OCI-M2 (cell line): ENCODE measurements around the gene PNLIP.

Experiments used
- DNase-seq: peaks from one replicate; lab custom pipeline; 2025; ENCODE audit not compliant: unreplicated experiment; lab: John Stamatoyannopoulos, UW

The PNLIP gene

DNA sequence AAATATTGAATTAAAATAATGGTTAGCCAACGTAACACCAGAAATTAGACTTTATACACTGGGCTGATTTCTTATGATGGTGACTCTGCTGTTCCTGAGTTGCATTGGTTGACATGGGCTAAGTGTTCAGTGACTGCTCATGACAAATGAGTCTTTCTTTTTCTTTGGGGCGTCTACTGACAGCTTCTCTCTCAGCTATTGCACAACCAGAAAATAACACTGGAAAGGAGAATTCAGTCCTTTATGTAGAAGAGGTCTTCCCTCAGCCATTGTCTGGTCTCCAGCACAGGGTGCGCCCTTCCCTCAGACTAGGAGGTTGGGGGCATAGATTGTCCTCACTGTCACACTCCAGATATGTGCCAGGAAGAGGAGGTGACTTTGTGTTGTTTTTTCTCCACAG, 21.6 kb downstream of the PNLIP start:
- no peak for DNase-seq

DNA sequence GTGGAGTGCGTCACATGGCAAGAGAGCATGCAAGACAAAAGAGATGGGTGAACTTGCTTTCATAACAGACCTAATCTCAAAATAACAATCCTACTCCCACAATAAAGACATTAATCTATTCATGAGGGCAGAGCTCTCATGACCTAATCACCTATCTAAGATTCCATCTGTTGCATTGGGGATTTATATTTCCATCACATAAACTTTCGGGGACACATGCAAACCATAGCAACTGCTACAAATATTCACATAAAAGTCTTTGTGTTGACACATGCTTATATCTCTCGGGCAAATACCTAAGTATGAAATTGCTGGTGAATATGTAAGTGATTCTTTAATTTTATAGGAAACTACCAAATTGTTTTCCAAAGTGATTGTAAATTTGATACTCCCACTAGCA, 29.1 kb downstream of the PNLIP start:
- no peak for DNase-seq

DNA sequence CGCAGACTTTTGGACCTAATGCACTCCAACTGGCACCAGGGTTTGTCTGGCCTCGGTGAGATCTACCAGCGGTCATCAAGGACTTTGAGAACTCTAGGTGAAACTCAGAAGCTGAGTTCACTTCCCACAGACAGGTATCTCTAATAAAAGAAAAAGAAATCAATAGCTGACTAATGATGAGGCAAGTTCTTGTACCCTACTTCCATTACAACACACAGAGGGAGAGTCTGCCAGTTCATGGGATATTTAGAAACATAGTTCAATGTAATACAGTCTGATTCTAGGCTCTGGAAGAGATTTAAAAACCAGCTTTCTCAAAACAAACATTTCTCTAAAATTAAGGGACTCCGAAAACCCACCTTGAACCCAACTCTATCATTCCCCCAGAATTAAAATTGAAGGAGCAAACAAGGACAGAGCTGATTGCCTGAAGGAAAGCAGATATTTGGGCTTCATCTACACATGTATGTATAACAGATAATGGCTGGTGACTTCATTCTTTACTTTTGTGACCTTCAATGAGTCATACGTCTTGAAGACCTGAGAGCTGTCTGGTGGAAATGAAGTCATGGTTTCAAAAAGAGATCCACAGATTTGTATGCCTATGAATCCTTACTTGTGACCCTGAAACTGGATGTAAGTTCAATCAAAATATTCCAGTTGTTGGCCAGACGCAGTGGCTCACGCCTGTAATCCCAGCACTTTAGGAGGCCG, 42.3 kb downstream of the PNLIP start:
- no peak for DNase-seq

DNA sequence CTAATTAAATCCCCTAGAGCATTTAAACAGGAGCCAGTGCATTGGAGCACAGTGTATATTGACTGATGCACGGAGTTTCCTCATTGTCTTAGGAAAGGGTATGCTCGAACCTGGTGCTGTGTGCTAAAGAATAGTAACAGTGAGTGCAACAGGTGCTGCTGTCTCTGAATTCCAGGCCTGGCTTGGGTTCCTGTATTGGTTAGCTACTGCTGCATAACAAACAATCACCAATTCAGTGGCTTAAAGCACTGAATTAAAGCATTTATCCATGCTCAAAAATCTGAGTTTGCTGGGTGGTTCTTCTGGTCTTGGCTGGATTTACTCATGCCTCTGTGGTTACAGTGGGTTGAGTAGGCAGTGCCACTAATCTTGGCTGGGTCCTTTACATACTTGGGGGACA, 43.3 kb downstream of the PNLIP start:
- no peak for DNase-seq

DNA sequence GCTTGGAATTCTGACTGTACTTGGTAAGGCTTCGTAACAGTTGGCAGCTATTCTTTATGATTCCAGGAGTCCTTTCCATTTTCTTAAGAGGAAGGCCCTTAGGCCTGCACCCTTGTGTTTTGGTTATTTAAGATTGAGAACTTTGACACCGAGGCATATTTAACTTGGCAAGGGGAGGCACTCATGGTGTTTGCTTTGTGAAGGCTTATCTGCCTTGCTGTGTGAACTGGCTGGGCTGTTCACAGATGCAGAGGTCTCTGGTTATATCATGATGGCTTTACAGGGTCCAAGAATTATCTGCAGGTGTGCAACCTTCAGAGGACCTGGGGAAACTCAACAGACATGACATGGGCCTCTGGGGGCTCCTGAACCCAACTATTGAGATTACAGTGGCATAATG, 44.2 kb downstream of the PNLIP start:
- no peak for DNase-seq

DNA sequence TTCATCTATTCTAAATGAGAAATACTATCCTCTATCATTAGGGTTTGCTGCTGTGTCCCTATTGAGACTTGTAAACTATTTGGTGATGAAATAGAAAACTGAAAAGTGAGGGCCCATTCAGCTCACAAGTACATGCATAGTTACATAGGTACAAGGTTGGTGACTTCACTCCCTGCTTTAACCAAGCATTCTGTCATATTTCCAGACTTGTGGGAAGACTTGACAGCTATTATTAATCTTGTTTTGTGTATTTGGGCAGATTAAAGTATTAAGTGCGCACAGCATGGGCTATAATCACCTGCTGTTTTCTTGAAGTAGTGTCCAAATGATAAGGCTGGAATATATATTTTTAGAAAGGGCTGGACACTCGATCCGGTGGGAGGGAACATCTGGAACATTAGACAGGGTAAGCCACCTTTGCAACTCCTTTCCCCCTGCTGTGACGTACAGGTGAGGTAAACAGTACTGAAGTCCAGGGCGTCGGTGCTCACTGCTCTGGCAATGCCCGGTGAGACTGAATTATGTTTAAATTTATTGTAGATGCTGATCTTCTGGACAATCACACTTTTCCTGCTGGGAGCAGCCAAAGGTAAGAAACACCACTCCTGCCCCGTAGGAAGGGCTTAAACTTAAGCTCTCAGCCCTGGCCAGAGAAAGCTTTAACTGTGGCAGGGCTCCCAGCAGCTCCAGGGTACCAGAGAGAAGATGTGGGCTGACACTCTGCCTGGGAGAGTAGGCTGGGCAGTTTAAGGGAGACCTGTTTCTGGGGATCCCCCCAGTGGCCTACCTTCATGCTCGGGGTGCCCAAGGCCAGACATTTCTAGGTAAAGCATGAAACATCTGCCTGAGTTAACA, 45.1 kb downstream of the PNLIP start, which contains the start of gene PNLIPRP1:
Gene PNLIPRP1, plus strand, starts transcription at position 370 of the 855 bp plus-strand sequence. Its CDS starts 171 bp downstream, at position 541.
- DNase-seq = no peak

DNA sequence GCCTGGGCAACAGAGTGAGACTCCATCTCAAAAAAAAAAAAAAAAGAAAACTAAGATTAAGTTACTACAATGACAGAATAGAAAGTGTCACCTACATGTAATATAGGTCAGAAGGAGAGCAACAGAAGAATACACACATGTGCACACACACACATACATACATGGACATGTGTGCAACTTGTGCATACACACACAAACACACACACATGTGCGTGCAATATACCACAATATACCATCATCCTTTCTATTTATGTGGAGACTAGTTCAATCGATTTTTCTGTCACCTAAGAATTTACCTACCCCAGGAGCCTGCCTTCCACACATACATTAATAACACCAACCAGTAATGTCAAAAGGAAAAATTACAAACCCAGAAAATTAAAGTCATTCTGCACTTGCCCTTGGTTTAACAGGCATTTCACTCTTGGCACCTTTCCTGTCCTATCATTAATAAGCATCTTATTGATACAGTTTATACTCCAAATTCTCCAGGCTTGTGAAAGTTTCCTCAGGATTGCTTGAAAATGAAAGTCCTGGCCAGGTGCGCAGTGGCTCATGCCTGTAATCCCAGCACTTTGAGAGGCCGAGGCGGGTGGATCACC, 47.5 kb downstream of the PNLIP start:
- no peak for DNase-seq

DNA sequence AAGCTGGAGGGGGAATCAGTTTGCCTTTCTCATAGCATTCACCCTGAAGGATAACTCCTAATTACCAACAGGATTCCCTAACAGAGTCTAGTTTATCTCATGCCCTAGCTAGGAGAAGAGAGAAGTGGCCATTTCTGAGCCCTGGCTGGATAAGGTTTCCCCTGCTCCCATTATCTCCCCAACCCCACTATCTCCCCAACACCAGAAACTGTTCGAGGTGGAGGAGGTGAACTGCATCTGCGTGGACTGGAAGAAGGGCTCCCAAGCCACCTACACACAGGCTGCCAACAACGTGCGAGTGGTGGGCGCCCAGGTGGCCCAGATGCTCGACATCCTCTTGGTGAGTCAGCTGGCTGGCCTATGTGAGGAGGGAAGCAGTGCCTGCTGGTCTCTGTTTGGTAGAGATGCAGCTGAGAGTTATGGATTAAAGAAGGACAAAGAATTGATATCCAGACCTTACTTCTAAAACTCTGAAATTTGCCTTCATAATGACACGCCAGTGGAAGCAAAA, 48.8 kb downstream of the PNLIP start:
- DNase-seq = no peak

DNA sequence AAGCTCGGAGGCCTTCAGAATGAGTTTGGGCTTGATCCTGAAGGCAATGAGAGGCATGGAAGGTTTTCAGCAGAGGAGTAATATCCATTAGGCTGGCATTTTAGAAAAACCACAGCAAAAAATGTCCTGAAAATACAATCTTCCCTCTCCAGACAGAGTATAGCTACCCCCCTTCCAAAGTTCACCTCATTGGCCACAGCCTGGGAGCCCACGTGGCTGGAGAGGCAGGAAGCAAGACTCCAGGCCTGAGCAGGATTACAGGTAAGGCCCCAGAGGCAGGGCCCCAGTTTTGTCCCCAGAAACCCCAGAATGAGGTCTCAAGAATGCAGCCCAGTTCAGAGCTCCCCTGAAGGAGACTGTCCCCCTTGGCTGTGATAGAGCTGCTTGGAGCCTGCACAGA, 50.3 kb downstream of the PNLIP start:
- DNase-seq = no peak

DNA sequence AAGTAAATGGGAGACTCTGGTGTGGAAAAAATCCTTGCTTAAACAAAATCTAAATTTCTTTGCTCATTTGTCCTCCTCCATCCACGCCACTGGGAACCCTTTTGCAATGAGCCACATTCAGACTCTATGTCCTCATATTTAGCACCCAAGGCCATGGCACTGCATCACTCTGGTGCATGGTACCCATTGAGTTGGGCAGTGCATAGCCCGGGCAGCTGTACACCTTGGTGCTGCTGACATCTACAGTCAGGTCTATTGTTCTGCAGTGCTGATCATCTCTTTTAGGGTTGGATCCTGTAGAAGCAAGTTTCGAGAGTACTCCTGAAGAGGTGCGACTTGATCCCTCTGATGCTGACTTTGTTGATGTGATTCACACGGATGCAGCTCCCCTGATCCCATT, 51.8 kb downstream of the PNLIP start:
- no peak for DNase-seq

DNA sequence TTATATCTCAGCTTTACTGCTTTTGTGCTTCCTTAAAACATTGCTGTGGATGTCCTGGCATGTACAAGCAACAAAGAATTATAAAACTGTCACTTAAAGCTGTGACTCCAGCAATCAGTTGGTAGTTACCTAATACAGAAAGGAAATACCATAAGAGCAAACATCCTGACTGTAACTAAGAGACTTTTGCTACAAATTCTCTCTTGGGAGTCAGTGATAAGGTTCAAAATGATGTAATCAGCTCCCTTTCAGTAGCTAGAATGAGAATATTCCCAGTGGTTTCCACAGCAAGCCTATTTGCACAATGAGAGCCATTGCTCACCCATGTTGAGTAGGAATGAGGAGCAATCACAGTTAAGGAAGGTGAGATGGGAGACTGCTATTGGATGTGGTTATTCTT, 52.6 kb downstream of the PNLIP start:
- no peak for DNase-seq

DNA sequence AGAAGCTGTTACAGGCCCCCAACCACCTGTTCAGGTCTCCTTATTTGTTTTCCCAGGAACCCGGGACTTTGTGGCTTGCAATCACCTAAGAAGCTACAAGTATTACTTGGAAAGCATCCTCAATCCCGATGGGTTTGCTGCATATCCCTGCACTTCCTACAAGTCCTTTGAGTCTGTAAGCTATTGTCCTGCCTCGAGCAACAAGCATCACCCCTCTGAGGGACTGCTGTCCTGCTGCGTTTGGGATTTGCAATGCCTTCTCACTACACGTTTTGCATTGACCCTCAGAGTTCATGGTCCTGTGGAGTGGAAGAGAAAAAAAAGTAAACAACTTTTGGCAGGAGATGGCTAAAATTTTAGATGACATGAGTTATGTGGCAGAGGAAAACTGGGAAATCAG, 54.3 kb downstream of the PNLIP start:
- no peak for DNase-seq

DNA sequence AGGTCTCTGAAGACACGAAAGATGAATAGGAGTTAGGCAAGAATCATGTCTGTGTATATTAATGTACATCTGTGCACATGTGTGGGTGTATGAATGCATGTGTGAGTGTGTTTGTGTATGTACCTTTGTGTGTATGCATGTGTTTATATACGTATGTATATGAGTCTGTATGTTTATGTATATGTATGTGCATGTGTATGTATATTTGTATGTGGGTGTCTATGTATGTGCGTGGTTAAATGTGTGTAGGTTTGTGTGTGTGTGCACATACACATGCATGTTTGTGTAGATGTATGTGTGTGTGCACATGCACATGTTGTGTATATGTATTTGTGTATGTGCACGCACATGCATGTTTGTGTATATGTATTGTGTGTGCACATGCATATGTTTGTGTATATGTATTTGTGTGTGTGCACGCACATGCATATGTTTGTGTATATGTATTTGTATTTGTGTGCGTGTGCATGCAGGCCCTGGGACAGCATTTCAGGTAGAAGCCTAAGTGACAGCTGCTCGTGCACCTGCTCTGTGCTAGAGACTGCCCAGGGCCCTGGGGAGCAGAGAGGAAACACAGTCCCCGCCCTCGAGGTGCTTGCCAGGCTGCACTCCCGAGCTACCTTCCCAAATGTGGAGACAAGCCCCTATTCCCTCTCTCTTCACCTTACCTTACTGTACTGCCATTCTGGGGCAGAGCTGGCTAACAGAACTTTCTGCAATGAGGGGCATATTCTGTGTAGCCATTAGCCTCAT, 57.1 kb downstream of the PNLIP start:
- DNase-seq = no peak

DNA sequence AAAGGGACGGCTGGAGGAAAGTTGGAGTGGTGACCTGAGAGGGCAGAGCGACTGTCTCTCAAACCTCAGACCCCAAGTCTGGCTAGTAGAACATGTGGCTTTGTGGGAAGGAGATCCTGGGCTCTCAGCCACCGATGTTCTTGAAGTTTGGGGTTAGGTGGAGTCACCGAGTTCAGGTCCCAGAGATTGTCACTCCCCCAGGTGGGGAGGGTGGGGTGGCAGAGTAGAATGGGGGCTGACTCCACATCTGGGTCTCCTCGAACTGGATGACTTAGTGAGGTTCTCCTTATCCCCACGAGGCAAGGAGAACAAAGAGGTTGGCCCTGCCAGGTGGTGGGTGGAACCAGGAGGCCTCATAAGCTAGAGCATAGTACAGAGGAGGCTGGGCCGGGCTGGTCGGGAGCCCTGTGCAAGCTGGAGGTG, 60.3 kb downstream of the PNLIP start:
- no peak for DNase-seq

DNA sequence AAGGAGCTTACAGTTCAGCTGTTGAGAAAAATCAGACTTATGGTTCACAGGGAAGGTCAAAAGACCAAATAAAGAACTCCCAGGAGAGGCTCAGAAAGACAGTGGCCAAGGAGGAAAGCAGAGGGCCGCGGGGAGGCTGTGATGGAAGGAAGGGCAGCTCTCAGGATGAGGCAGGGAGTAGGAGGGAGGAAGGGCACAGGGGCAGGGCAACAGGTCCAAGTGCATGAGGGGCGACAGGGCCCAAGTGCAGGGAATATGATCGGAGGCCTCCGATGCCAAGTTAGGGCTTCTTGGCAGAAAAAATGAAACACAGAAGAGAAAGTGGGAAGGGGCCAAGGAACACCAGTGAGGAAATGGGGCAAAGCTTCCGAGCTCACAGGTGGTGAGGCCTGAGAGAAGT, 61.6 kb downstream of the PNLIP start:
- no peak for DNase-seq

DNA sequence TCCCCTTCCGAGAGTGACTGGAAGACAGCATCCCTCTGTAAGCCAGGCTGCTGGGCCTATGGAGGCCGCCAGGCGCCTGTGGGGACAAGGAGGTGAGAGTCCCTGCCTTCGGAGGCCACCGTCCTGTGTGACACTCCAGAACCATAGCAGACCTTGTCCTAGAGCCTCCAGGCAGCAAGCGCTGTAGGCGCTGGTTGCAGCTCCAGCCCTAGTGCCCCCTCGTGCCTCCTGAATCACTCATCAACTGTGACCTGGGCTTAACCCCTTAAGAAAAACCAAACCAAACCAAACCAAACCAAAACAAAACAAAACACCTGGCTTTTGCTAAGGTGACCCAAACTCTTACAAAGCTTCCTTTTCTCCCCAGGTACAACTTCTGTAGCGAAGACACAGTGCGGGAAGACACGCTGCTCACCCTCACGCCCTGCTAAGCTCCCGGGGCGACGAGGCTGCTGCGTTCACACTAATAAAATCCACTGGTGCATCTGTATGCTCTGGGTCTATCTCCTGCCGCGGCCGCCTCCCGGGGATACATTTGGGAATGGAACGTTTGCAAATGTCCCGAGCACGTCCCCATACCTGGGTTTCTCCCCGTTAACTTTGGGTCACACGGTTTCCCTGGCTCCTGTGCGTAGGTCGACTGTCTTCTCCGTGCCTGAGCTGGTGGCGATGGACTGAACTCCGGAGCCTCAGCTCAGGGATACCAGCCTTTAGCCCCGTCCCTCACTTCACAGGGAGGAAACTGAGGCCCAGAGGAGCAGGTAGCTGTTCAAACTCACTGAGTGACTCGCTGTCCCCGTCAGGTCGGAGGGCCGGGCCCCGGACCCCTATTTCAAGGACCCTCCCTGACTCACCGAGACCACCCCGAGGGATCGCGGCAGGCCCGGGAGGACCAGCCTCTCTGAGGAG, 63.2 kb downstream of the PNLIP start:
- no peak for DNase-seq

DNA sequence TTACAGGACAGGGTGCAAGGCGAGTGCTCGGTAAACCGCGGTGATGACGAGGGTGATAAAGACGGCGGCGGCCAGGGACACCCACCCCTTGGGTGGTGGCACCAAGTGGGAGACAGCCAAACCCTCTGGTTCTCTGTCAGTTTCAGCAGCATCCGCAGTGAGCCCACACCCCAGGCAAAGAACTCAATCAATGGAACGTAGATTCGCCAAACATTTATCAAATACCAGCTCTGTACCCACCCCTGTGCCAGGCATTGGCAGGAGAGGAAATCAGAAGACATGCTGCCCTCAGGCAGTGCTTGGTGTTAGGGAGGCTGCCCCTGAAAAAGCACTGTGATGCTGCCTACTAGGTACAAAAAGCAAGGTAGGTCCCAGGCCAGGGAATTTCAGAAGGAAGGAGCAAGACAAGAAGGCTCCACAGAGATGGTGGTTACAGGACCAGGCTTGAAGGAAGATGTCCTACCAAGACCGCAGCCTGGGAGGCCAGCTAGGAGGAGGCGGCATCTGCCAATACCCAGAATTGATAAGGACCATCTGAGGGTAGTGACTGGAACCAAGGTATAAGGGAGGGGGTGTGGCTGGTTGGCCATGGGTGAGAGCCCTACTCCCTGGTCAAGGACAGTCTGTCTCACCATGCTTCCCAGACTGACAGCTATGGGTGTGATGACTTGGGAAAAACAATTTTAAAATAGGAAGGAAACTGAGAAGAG, 64.9 kb downstream of the PNLIP start:
- no peak for DNase-seq

DNA sequence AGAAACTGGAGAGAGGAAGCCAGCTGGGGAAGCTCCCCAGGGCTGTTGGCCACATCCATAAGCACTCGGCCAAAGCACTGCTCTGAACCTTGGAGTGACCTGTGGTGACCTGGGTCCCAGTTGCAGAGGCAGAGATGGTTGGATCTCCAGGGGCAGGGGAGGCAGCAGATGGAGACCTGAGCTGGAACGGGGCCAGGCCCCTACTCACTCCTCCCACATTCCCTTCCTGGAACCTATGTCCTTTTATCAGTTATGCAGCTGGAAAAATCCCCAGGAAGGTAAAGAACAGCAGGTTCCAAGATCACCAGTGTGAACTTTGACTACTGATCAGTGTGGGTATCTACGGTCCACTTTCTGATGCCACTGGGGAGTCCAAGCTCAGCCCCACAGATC, 65.4 kb downstream of the PNLIP start:
- DNase-seq = no peak

DNA sequence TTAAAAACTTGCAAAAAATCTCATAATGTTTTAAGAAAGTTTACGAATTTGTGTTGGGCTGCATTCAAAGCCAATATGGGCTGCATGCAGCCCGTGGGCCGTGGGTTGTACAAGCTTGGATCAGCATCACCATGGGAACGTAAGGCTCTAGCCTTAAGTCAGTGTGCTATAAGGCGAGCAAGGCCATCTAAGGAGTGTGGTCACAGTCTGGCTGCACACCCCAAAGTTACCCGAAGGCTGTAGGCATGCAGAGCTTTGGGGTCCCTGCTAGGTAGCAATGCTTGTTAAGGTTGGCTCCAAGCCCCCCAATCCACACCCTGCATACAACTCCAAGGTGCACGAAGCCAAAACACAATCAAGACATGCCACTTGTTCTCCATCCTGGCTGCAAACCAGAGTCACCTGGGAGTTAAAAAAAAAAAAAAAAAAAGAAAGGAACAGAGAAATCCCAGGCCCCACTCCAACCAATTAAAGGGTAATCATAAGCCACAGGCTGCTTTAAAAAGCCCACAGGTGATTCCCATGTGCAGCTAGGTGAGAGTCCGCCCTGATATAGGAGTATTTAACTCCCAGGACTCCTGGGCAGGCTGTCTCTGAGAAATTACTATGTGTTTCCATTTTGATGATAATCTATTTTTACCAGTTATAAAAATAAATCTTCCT, 66.5 kb downstream of the PNLIP start:
- no peak for DNase-seq
